GM18505 (cell line): Measurements from ENCODE around the gene ALPI.

ENCODE experiments used
- ATAC-seq: cut with Tn5 transposase; IDR thresholded peaks from one replicate; pipeline ENCODE4 v1.9.1; 2021; ENCODE audit not compliant: unreplicated experiment
- POLR2A ChIP-seq: IDR thresholded peaks from 4 replicates; pipeline ENCODE4 v1.6.1; 2011; ENCODE audit warnings: borderline replicate concordance; ENCODE audit not compliant: insufficient read depth, insufficient read length; ENCODE audit errors: extremely low read depth

The ALPI gene

GRCh38 chr2:232487385-232488096 lies 31.6 kb downstream of the ALPI start, which contains the start of gene ECEL1:
Gene ECEL1, minus strand, starts transcription at chr2:232487834. Its CDS starts 1,181 bp downstream, at chr2:232486653.
- ATAC-seq, result no peak
- no peak for TF ChIP-seq POLR2A

GRCh38 chr2:232488097-232488711 lies 32.3 kb downstream of the ALPI start:
- ATAC-seq, result no peak
- TF ChIP-seq POLR2A, result no peak

GRCh38 chr2:232488721-232489300 lies 32.9 kb downstream of the ALPI start:
- ATAC-seq, result no peak
- TF ChIP-seq POLR2A, result no peak

- no peak for ATAC-seq
These were observed 33.7 kb downstream of the ALPI start for GRCh38 chr2:232489516-232490220.

GRCh38 chr2:232490221-232491138 lies 34.5 kb downstream of the ALPI start:
- ATAC-seq, result no peak
- TF ChIP-seq POLR2A, result no peak

More at GRCh38 chr2:232489516-232490220, 33.7 kb downstream of the ALPI start:
- TF ChIP-seq POLR2A, result no peak

- no peak for TF ChIP-seq POLR2A
- ATAC-seq, result no peak
These were observed 35.3 kb downstream of the ALPI start for GRCh38 chr2:232491139-232491780.

- no peak for TF ChIP-seq POLR2A
- no peak for ATAC-seq
These were observed 36.4 kb downstream of the ALPI start for GRCh38 chr2:232492236-232492848.

- no peak for ATAC-seq
These were observed 37.2 kb downstream of the ALPI start for GRCh38 chr2:232492963-232493700.

GRCh38 chr2:232493701-232494474 lies 37.9 kb downstream of the ALPI start:
- TF ChIP-seq POLR2A, result no peak
- ATAC-seq, result no peak

More at GRCh38 chr2:232492963-232493700, 37.2 kb downstream of the ALPI start:
- no peak for TF ChIP-seq POLR2A

GRCh38 chr2:232494542-232494941 lies 38.6 kb downstream of the ALPI start:
- TF ChIP-seq POLR2A, result no peak
- ATAC-seq, result no peak
